IMR-90 (cell line): ENCODE data around the gene SCAF11.

ENCODE experiments used
- MXI1 ChIP-seq: IDR thresholded peaks from 2 replicates; pipeline ENCODE4 v1.6.1; 2012; ENCODE audit warnings: low read depth, mild to moderate bottlenecking, low read length, moderate library complexity, borderline replicate concordance
- RCOR1 ChIP-seq: IDR thresholded peaks from 2 replicates; pipeline ENCODE4 v1.6.1; 2012; ENCODE audit warnings: mild to moderate bottlenecking, low read length, improper control_type of control experiment; ENCODE audit not compliant: insufficient replicate concordance

DNA sequence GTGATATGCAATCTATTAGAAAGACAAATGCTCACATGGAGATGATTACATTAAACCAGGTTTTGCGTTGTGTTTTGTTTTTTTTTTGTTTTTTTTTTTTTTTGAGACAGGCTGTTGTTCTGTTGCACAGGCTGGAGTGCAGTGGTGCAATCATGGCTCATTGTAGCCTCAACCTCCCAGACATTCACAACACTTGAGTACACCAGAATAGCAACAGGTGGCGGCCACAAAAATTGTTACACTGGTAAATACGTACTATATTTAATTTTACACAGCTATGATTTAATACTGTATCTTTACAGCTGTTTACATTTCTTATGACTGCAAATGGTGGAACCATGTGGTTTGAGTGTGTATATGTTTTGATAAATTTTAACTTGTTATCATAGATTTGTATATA, 60.0 kb downstream of the SCAF11 start:
- TF ChIP-seq RCOR1 (no peak), MXI1 (no peak)
